ENCODE data around the gene FBXL19. TPM values are rescaled to one million over a fixed set of nuclear protein-coding genes. Genes with fewer than 3 reads are reported as not detected.

Gene FBXL19
- total and polyA plus RNA-seq, 2 of the 8 experiments (the other 6 are each of a cell fraction or from before 2014, with no cell fraction given), result 47.2 to 72.2 TPM

- TF ChIP-seq ATF2 (IDR thresholded peaks at IDR 0.05; ENCODE audit: low read length), result no peak
- TF ChIP-seq NANOG (IDR thresholded peaks at IDR 0.05; ENCODE audit: insufficient read depth, low read depth, low read length, poor library complexity, severe bottlenecking), result no peak
- no peak for TF ChIP-seq CHD1 (IDR thresholded peaks at IDR 0.05; ENCODE audit: low read depth, low read length)
- TF ChIP-seq FOSL1 (IDR thresholded peaks at IDR 0.05; ENCODE audit: insufficient read depth, low read depth, low read length), result no peak
- TF ChIP-seq EGR1 (IDR thresholded peaks at IDR 0.05; ENCODE audit: borderline replicate concordance, low read depth, low read length), result no peak
- no peak for TF ChIP-seq JUND (IDR thresholded peaks at IDR 0.05; ENCODE audit: low read length)
- no peak for TF ChIP-seq EP300 (IDR thresholded peaks at IDR 0.05; ENCODE audit: borderline replicate concordance in 1 of 2, low read depth in 2 of 2, low read length in 2 of 2)
- no peak for TF ChIP-seq SAP30 (IDR thresholded peaks at IDR 0.05; ENCODE audit: insufficient read depth, insufficient replicate concordance, low read length)
- no peak for TF ChIP-seq ATF3 (IDR thresholded peaks at IDR 0.05; ENCODE audit: insufficient read depth, low read depth, low read length)
- TF ChIP-seq KDM4A (IDR thresholded peaks at IDR 0.05; ENCODE audit: low read depth, low read length, severe bottlenecking), result no peak
- TF ChIP-seq RAD21 (IDR thresholded peaks at IDR 0.05 in 1 of 2, conservative IDR thresholded peaks at IDR 0.05 in 1 of 2; ENCODE audit: low read depth in 2 of 2, low read length in 2 of 2), result no peak
- TF ChIP-seq HDAC2 (IDR thresholded peaks at IDR 0.05; ENCODE audit: borderline replicate concordance in 1 of 2, low read depth in 2 of 2, low read length in 2 of 2), result no peak
- TF ChIP-seq KDM1A (IDR thresholded peaks at IDR 0.05; ENCODE audit: borderline replicate concordance, low read length), result peak; percentile 85; the same call in 1 of the 2 replicates
- no peak for TF ChIP-seq EZH2 (IDR thresholded peaks at IDR 0.05; ENCODE audit: low read depth, low read length, severe bottlenecking)
Measured at GRCh38 chr16:30896889-30897733, 26.3 kb upstream of the FBXL19 start (continued).
